ENCODE results near the gene GPR101.
A peak's percentile ranks its signal among the peaks of the same experiment; 100 is the strongest.

Gene GPR101, protein sequence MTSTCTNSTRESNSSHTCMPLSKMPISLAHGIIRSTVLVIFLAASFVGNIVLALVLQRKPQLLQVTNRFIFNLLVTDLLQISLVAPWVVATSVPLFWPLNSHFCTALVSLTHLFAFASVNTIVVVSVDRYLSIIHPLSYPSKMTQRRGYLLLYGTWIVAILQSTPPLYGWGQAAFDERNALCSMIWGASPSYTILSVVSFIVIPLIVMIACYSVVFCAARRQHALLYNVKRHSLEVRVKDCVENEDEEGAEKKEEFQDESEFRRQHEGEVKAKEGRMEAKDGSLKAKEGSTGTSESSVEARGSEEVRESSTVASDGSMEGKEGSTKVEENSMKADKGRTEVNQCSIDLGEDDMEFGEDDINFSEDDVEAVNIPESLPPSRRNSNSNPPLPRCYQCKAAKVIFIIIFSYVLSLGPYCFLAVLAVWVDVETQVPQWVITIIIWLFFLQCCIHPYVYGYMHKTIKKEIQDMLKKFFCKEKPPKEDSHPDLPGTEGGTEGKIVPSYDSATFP

GRCh38 chrX:137033774-137034507, at the start of gene GPR101:
Gene GPR101, minus strand, starts transcription at chrX:137033995. Its CDS starts 2,321 bp downstream, at chrX:137031674.
- Mint-ChIP-seq H3K36me3 (no peaks in the 10 kb centered on the region), H3K9me3 (no peaks in the 10 kb centered on the region), H3K4me1 (peaks cover 5% of the 10 kb centered on the region), H3K4me3 (peak within 1 kb of the TSS; percentile 38), H3K27ac (no peak within 1 kb of the TSS)
- peak; percentile 48 for ATAC-seq
- no peak for DNase-seq (ENCODE audit: low spot score in 2 of 2)

- Mint-ChIP-seq H3K27ac (no peak overlapping the region), H3K36me3 (no peaks in the 10 kb centered on the region), H3K9me3 (no peaks in the 10 kb centered on the region), H3K4me1 (no peaks in the 10 kb centered on the region), H3K4me3 (no peak overlapping the region)
- ATAC-seq = no peak
- DNase-seq (ENCODE audit: low spot score in 2 of 2) = no peak
These were observed 47.4 kb upstream of the GPR101 start for GRCh38 chrX:137081239-137081638.

GRCh38 chrX:137072396-137072795, 38.6 kb upstream of the GPR101 start:
- Mint-ChIP-seq H3K4me1 (no peaks in the 10 kb centered on the region), H3K36me3 (no peaks in the 10 kb centered on the region), H3K9me3 (no peaks in the 10 kb centered on the region), H3K27ac (no peak overlapping the region), H3K4me3 (no peak overlapping the region)
- ATAC-seq (no peak), DNase-seq (ENCODE audit: low spot score in 2 of 2) (no peak)

GRCh38 chrX:137071596-137071995, 37.8 kb upstream of the GPR101 start:
- ATAC-seq (no peak), DNase-seq (ENCODE audit: low spot score in 2 of 2) (no peak)
- H3K4me3 Mint-ChIP-seq = no peak overlapping the region
- H3K36me3 Mint-ChIP-seq = no peaks in the 10 kb centered on the region
- no peaks in the 10 kb centered on the region for H3K9me3 Mint-ChIP-seq
- H3K27ac Mint-ChIP-seq = no peak overlapping the region
- H3K4me1 Mint-ChIP-seq = no peaks in the 10 kb centered on the region

DNA sequence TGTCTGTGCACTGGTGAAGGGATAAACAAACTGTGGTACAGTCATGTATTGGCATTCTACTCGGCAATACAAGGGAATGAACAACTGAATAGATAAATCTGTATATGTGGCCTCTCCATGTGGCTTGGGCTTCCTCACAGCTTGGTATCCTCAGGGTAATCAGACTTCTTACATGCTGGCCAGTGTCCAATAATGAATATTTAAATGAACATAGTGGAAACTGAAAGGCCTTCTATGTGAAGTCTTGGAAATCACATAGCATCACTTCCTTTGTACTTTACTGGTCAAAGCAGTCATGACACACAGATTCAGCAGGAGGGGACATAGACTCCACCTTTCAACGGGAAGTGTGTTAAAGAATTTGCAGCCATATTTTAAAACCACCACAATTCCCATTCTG, 33.4 kb upstream of the GPR101 start:
- no peak for ATAC-seq

GRCh38 chrX:137062915-137063617, 29.3 kb upstream of the GPR101 start:
- H3K27ac Mint-ChIP-seq = no peak overlapping the region
- H3K9me3 Mint-ChIP-seq = no peaks in the 10 kb centered on the region
- H3K36me3 Mint-ChIP-seq = no peaks in the 10 kb centered on the region
- H3K4me3 Mint-ChIP-seq = no peak overlapping the region
- no peaks in the 10 kb centered on the region for H3K4me1 Mint-ChIP-seq
- ATAC-seq = no peak
- DNase-seq (ENCODE audit: low spot score in 2 of 2) = no peak

More for the DNA sequence above, 33.4 kb upstream of the GPR101 start:
- Mint-ChIP-seq H3K9me3 (no peaks in the 10 kb centered on the region), H3K27ac (no peak overlapping the region), H3K4me1 (no peaks in the 10 kb centered on the region), H3K36me3 (no peaks in the 10 kb centered on the region), H3K4me3 (no peak overlapping the region)
- no peak for DNase-seq (ENCODE audit: low spot score in 2 of 2)

DNA sequence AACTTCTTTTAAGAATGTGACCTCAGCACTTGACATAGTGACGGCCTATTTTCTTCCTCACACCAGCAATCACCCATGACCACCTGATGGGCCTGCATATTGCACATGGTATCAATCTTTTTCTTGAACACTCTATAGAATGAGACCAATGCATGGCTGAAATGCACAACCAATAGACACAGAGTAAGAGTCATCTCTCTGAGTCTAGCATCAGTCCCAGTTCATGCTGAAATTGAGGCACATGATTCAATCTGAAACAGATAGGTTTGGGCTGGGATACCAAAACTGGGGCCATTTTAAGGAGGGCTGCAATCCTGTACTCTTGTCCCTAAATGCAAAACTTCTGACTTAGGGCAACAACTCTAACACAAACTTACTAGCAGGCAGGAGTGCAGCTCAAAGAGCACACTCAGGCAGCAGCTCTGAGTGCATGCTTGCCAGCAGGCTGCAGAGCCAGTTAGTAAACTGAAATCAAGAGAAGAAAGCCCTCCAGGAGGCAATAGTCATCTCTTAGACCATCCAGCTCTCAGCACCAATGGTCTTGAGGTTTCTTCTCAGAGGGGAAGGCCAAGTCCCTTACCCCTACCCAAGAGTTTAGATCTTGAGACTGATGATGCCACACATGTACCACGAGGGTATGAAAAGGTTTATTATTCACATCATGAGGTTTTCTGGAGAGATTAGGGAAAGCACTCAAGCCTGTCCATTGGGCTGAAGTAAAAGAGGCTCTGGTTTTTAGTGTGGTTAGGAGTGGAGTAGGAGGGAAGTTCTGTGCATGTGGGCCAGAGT, 24.7 kb upstream of the GPR101 start:
- H3K36me3 Mint-ChIP-seq = no peaks in the 10 kb centered on the region
- H3K9me3 Mint-ChIP-seq = no peaks in the 10 kb centered on the region
- ATAC-seq = peak; percentile 37
- H3K4me1 Mint-ChIP-seq = no peaks in the 10 kb centered on the region
- H3K27ac Mint-ChIP-seq = no peak overlapping the region
- H3K4me3 Mint-ChIP-seq = no peak overlapping the region
- no peak for DNase-seq (ENCODE audit: low spot score in 2 of 2)

DNA sequence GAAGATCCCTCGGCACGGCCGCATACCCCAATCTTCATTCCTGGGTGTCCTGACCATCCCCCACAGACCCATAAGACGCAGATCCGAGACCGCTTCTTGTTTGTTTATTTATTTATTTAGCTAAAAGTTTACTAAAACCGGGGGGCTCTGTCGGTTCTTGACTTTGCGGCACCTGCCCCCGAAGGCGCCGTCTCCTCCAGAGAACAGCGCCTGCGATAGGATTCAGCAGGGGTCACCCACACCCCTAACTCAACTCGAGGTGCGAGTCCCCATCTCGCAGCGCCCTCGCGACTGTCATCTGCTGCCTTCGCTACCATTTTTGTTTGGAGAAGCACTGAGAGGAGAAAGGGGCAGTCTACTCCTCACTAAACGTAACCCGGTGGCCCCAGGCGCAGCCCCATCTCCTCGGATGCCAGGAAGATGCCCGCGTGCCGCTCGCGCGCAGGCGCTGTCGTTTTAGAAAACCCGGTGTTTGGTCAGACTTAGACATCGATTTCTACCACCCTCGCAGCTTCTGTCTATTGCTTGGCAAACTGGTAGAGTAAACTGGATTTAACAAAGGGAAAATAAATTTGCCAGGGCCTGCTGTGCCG, 18.9 kb upstream of the GPR101 start:
- H3K9me3 Mint-ChIP-seq = no peaks in the 10 kb centered on the region
- no peaks in the 10 kb centered on the region for H3K36me3 Mint-ChIP-seq
- peak in 1 of 2 donors; percentile 4 for DNase-seq (ENCODE audit: low spot score in 2 of 2)
- H3K4me1 Mint-ChIP-seq = peaks cover 22% of the 10 kb centered on the region
- peak; percentile 58 for ATAC-seq
- peak overlapping the region; percentile 81 for H3K4me3 Mint-ChIP-seq
- peak overlapping the region; percentile 71 for H3K27ac Mint-ChIP-seq

- Mint-ChIP-seq H3K36me3 (no peaks in the 10 kb centered on the region), H3K4me3 (peak overlapping the region; percentile 81), H3K27ac (peak overlapping the region; percentile 71), H3K9me3 (no peaks in the 10 kb centered on the region), H3K4me1 (peaks cover 22% of the 10 kb centered on the region)
- DNase-seq (ENCODE audit: low spot score in 2 of 2) = peak; percentile 77 to 90
- peak; percentile 91 for ATAC-seq
These were observed 18.3 kb upstream of the GPR101 start for GRCh38 chrX:137051978-137052642.

DNA sequence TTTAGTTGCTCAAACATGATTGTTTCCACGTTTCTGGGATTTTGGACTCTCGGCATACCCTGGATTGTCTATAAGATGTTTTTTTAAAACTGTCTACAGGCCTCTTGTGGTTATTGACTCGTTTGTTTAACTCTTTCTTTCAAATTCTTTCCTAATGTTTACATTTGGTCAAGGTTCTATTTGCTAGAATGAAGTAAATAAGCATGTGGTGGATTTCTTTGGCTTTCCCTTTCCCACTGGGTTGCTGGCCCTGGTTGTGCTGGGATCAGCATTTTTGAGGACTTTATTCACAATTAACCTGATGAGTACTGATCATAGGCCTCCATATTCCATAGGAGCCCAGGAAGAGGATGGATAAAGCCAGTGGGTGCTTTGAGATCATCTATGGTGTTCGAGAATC, 11.1 kb upstream of the GPR101 start:
- Mint-ChIP-seq H3K4me1 (no peaks in the 10 kb centered on the region), H3K27ac (no peak overlapping the region), H3K36me3 (no peaks in the 10 kb centered on the region), H3K4me3 (no peak overlapping the region), H3K9me3 (no peaks in the 10 kb centered on the region)
- DNase-seq (ENCODE audit: low spot score in 2 of 2) (no peak), ATAC-seq (no peak)

- no peak for DNase-seq (ENCODE audit: low spot score in 2 of 2)
- Mint-ChIP-seq H3K4me1 (no peaks in the 10 kb centered on the region), H3K36me3 (no peaks in the 10 kb centered on the region), H3K27ac (no peak overlapping the region), H3K4me3 (no peak overlapping the region), H3K9me3 (no peaks in the 10 kb centered on the region)
- ATAC-seq = no peak
These were observed 9.9 kb upstream of the GPR101 start for GRCh38 chrX:137043736-137044135.

DNA sequence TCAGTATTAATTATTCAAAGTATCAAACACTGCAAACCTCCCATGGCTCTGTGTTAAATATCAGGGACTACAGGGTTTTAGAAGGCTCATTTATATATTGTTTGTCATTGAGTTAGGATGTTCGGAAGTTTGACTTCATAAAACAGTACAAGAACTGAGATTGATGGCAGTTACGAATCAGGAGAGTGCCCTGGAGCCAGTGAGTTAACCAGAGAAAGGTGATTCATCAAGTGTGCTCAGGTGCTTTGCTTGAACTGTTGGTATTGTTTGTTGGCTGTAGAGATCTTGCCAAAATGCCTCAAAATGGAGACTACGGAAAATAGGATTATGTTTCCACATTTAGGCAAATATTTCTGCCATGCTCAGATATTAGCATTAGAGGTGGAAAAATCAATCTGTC, 7.5 kb upstream of the GPR101 start:
- DNase-seq (ENCODE audit: low spot score in 2 of 2) (no peak), ATAC-seq (no peak)
- H3K4me1 Mint-ChIP-seq = no peaks in the 10 kb centered on the region

GRCh38 chrX:137040113-137040794, 6.5 kb upstream of the GPR101 start:
- H3K4me1 Mint-ChIP-seq = no peaks in the 10 kb centered on the region
- H3K9me3 Mint-ChIP-seq = no peaks in the 10 kb centered on the region
- H3K4me3 Mint-ChIP-seq = no peak overlapping the region
- no peaks in the 10 kb centered on the region for H3K36me3 Mint-ChIP-seq
- no peak for ATAC-seq
- no peak for DNase-seq (ENCODE audit: low spot score in 2 of 2)
- no peak overlapping the region for H3K27ac Mint-ChIP-seq

More for the DNA sequence above, 7.5 kb upstream of the GPR101 start:
- Mint-ChIP-seq H3K4me3 (no peak overlapping the region), H3K27ac (no peak overlapping the region), H3K36me3 (no peaks in the 10 kb centered on the region), H3K9me3 (no peaks in the 10 kb centered on the region)

- H3K9me3 Mint-ChIP-seq = no peaks in the 10 kb centered on the region
- ATAC-seq (no peak), DNase-seq (ENCODE audit: low spot score in 2 of 2) (no peak)
- H3K4me3 Mint-ChIP-seq = peak overlapping the region; percentile 38
- H3K4me1 Mint-ChIP-seq = peaks cover 5% of the 10 kb centered on the region
- no peaks in the 10 kb centered on the region for H3K36me3 Mint-ChIP-seq
- H3K27ac Mint-ChIP-seq = no peak overlapping the region
These were observed 695 bp upstream of the GPR101 start for GRCh38 chrX:137034508-137034872.
